Fibroblast of skin of back (primary cell): ENCODE data around the gene MUC5AC.
"Not testable (repeated sequence)": the region's sequence is repeated elsewhere in the genome, so short reads cannot be mapped to it uniquely, and the experiment has no call there.

Experiments used
- DNase-seq: peaks from one replicate; pipeline ENCODE4 v3.0.0-alpha.2; 2013

Gene MUC5AC

GRCh38 chr11:1162491-1163311 lies 4.9 kb downstream of the MUC5AC start:
- no peak for DNase-seq

- no peak for DNase-seq
These were observed 5.7 kb downstream of the MUC5AC start for GRCh38 chr11:1163321-1163910.

GRCh38 chr11:1163911-1164735 lies 6.4 kb downstream of the MUC5AC start:
- DNase-seq = no peak

- not testable (repeated sequence) for DNase-seq
These were observed 7.1 kb downstream of the MUC5AC start for GRCh38 chr11:1164779-1165255.

GRCh38 chr11:1165256-1166041 lies 7.7 kb downstream of the MUC5AC start:
- no peak for DNase-seq

GRCh38 chr11:1167256-1167655 lies 9.5 kb downstream of the MUC5AC start:
- no peak for DNase-seq

GRCh38 chr11:1167751-1168231 lies 10.0 kb downstream of the MUC5AC start:
- DNase-seq = no peak

GRCh38 chr11:1168256-1168655 lies 10.5 kb downstream of the MUC5AC start:
- no peak for DNase-seq

- no peak for DNase-seq
These were observed 11.0 kb downstream of the MUC5AC start for GRCh38 chr11:1168721-1169161.

- DNase-seq = no peak
These were observed 13.7 kb downstream of the MUC5AC start for GRCh38 chr11:1171223-1171984.

GRCh38 chr11:1171985-1172728 lies 14.4 kb downstream of the MUC5AC start:
- no peak for DNase-seq

- DNase-seq = no peak
These were observed 15.0 kb downstream of the MUC5AC start for GRCh38 chr11:1172729-1173117.

GRCh38 chr11:1173396-1173795 lies 15.6 kb downstream of the MUC5AC start:
- DNase-seq = not testable (repeated sequence)

GRCh38 chr11:1174441-1175370 lies 17.0 kb downstream of the MUC5AC start:
- no peak for DNase-seq

- DNase-seq = no peak
These were observed 17.9 kb downstream of the MUC5AC start for GRCh38 chr11:1175461-1176223.

- DNase-seq = no peak
These were observed 18.7 kb downstream of the MUC5AC start for GRCh38 chr11:1176224-1177019.

- DNase-seq = no peak
These were observed 19.4 kb downstream of the MUC5AC start for GRCh38 chr11:1177020-1177770.
